ENCODE data around the gene RELN. TPM values are rescaled to one million over a fixed set of nuclear protein-coding genes. Genes with fewer than 3 reads are reported as not detected.

RELN gene
- total and polyA plus RNA-seq, 3 donors from 2014 or later, result 3.8 to 5.8 (median 5.2) TPM

- H3K27me3 ChIP-seq, result no peaks in the 10 kb centered on the region
- 49 to 52% methylated on average over 4 of the region's 4 CpGs for WGBS, 2 donors
- H3K4me1 ChIP-seq, result no peaks in the 10 kb centered on the region
- TF ChIP-seq POLR2A (IDR thresholded peaks at IDR 0.05), result no peak
- TF ChIP-seq, protein P1, sequence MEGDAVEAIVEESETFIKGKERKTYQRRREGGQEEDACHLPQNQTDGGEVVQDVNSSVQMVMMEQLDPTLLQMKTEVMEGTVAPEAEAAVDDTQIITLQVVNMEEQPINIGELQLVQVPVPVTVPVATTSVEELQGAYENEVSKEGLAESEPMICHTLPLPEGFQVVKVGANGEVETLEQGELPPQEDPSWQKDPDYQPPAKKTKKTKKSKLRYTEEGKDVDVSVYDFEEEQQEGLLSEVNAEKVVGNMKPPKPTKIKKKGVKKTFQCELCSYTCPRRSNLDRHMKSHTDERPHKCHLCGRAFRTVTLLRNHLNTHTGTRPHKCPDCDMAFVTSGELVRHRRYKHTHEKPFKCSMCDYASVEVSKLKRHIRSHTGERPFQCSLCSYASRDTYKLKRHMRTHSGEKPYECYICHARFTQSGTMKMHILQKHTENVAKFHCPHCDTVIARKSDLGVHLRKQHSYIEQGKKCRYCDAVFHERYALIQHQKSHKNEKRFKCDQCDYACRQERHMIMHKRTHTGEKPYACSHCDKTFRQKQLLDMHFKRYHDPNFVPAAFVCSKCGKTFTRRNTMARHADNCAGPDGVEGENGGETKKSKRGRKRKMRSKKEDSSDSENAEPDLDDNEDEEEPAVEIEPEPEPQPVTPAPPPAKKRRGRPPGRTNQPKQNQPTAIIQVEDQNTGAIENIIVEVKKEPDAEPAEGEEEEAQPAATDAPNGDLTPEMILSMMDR (IDR thresholded peaks at IDR 0.05), result no peak
- H3K36me3 ChIP-seq (ENCODE audit: low read depth, missing control alignments), result no peaks in the 10 kb centered on the region
- DNase-seq, result no peak
- intact Hi-C loops (cut with DNase I; ENCODE audit: low total_unique reads), result no loop called here
- no peak overlapping the region for H3K4me3 ChIP-seq
- H3K9me3 ChIP-seq, result no peaks in the 10 kb centered on the region
- no peak overlapping the region for H3K27ac ChIP-seq
These were observed 132.0 kb downstream of the RELN start for GRCh38 chr7:103857435-103857834.

- intact Hi-C loops (cut with DNase I; ENCODE audit: low total_unique reads), result no loop called here
- no peaks in the 10 kb centered on the region for H3K36me3 ChIP-seq (ENCODE audit: low read depth, missing control alignments)
- no peak for DNase-seq
- H3K4me3 ChIP-seq, result no peak overlapping the region
- no peak for TF ChIP-seq POLR2A (IDR thresholded peaks at IDR 0.05)
- TF ChIP-seq, protein P1 (IDR thresholded peaks at IDR 0.05), result no peak
- no peaks in the 10 kb centered on the region for H3K4me1 ChIP-seq
- no peaks in the 10 kb centered on the region for H3K27me3 ChIP-seq
- no peak overlapping the region for H3K27ac ChIP-seq
- H3K9me3 ChIP-seq, result no peaks in the 10 kb centered on the region
These were observed 132.5 kb downstream of the RELN start for GRCh38 chr7:103856929-103857328.

DNA sequence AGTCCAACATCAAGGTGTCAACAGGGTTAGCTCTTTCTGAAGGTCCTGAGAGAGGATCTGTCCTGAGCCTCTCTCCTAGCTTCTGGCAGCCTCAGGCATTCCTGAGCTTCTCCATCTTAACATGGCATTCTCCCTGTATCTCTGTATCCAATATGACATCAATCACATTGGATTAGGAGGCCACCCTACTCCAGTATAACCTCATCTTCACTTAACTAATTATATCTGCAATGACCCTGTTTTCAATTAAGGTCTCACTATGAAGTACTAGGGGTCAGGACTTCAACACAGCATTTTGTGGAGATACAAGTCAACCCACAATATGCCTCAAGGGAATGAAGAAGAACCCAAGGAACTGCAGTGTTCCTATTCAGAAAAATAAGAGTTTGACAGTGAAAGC is 133.8 kb downstream of the RELN start:
- H3K27ac ChIP-seq, result no peak overlapping the region
- TF ChIP-seq, protein P1 (IDR thresholded peaks at IDR 0.05), result no peak
- no peak for TF ChIP-seq POLR2A (IDR thresholded peaks at IDR 0.05)
- no peak for DNase-seq
- no peaks in the 10 kb centered on the region for H3K36me3 ChIP-seq (ENCODE audit: low read depth, missing control alignments)
- H3K9me3 ChIP-seq, result no peaks in the 10 kb centered on the region
- no peak overlapping the region for H3K4me3 ChIP-seq
- intact Hi-C loops (cut with DNase I; ENCODE audit: low total_unique reads), result no loop called here
- H3K27me3 ChIP-seq, result no peaks in the 10 kb centered on the region
- no peaks in the 10 kb centered on the region for H3K4me1 ChIP-seq

DNA sequence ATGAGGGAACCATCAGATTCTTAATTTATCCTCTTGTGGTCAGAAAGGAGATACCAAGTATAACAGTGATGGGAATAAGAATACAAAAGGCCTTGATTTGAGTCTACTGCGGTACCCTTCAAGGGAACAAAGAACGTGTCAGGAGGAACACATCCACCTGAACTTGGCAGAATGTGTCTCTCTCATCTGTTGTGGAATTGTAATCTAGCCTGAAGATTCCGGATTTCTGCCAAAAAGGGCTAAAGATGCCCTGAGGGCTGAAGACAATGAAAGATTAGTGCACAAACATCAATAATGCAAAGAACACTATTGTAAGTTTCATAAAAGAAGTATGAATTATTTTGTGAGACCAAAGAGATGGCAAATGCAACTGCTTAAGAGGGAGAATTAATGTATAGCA is 134.8 kb downstream of the RELN start:
- Histone ChIP-seq H3K4me3 (no peak overlapping the region), H3K9me3 (no peaks in the 10 kb centered on the region), H3K4me1 (no peaks in the 10 kb centered on the region), H3K27ac (no peak overlapping the region), H3K36me3 (ENCODE audit: low read depth, missing control alignments) (no peaks in the 10 kb centered on the region), H3K27me3 (no peaks in the 10 kb centered on the region)
- no peak for TF ChIP-seq POLR2A (IDR thresholded peaks at IDR 0.05)
- TF ChIP-seq, protein P1 (IDR thresholded peaks at IDR 0.05), result no peak
- intact Hi-C loops (cut with DNase I; ENCODE audit: low total_unique reads), result no loop called here
- DNase-seq, result no peak
- WGBS, 2 donors, result 87 to 89% methylated on average over 3 of the region's 3 CpGs

- WGBS, 2 donors, result 56 to 69% methylated on average over 4 of the region's 4 CpGs
- Histone ChIP-seq H3K9me3 (no peaks in the 10 kb centered on the region), H3K27ac (no peak overlapping the region), H3K4me3 (no peak overlapping the region), H3K4me1 (no peaks in the 10 kb centered on the region), H3K27me3 (no peaks in the 10 kb centered on the region), H3K36me3 (ENCODE audit: low read depth, missing control alignments) (no peaks in the 10 kb centered on the region)
- intact Hi-C loops (cut with DNase I; ENCODE audit: low total_unique reads), result no loop called here
- no peak for TF ChIP-seq POLR2A (IDR thresholded peaks at IDR 0.05)
- TF ChIP-seq, protein P1 (IDR thresholded peaks at IDR 0.05), result no peak
- DNase-seq, result no peak
These were observed 138.1 kb downstream of the RELN start for GRCh38 chr7:103851357-103851756.

Data from testis (tissue), 3 donors.